Lower leg skin (tissue), 3 donors: ENCODE results near the gene SLC10A3.

Experiments
- POLR2A ChIP-seq, 2 donors: fragments of 450-650 bp; IDR thresholded peaks; one replicate each; pipeline ENCODE4 v1.6.1; 2016 to 2017; ENCODE audit warnings: antibody characterized with exemption in 2 of 2, mild to moderate bottlenecking in 1 of 2, moderate library complexity in 1 of 2
- TF ChIP-seq, protein P1 (sequence below), 3 donors: fragments of 450-650 bp; IDR thresholded peaks; one replicate each; pipeline ENCODE4 v1.5.1; 2016; ENCODE audit warnings: antibody characterized with exemption in 3 of 3, mild to moderate bottlenecking in 3 of 3, moderate library complexity in 2 of 3

DNA sequence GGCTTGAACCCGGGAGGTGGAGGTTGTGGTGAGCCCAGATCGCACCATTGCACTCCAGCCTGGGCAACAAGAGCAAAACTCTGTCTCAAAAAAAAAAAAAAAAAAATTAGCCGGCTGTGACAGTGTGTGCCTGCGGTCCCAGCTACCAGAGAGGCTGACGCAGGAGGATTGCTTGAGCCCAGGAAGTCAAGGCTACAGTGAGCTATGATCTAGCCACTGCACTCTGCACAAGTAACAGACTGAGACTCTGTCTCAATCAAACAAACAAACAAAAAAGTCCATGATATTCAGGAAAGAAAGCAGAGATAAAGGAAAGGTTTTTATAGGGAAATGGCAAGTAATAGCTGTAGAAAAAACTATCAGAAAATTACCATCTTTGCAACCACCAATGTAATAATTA lies 9.2 kb downstream of the SLC10A3 start:
- TF ChIP-seq, protein P1, sequence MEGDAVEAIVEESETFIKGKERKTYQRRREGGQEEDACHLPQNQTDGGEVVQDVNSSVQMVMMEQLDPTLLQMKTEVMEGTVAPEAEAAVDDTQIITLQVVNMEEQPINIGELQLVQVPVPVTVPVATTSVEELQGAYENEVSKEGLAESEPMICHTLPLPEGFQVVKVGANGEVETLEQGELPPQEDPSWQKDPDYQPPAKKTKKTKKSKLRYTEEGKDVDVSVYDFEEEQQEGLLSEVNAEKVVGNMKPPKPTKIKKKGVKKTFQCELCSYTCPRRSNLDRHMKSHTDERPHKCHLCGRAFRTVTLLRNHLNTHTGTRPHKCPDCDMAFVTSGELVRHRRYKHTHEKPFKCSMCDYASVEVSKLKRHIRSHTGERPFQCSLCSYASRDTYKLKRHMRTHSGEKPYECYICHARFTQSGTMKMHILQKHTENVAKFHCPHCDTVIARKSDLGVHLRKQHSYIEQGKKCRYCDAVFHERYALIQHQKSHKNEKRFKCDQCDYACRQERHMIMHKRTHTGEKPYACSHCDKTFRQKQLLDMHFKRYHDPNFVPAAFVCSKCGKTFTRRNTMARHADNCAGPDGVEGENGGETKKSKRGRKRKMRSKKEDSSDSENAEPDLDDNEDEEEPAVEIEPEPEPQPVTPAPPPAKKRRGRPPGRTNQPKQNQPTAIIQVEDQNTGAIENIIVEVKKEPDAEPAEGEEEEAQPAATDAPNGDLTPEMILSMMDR (IDR thresholded peaks at IDR 0.05): no peak
- no peak for TF ChIP-seq POLR2A (IDR thresholded peaks at IDR 0.05)
